NB4 (cell line): Measurements from ENCODE around the gene AUTS2.

Experiments
- MYC ChIP-seq: IDR thresholded peaks from 2 replicates; pipeline ENCODE4 v1.6.1; 2011; ENCODE audit warnings: low read depth, low read length
- POLR2A ChIP-seq: IDR thresholded peaks from 2 replicates; pipeline ENCODE4 v1.6.1; 2011; ENCODE audit warnings: mild to moderate bottlenecking; ENCODE audit not compliant: insufficient read length; ENCODE audit errors: extremely low read depth
- TF ChIP-seq, protein P1 (sequence below): IDR thresholded peaks from one replicate; pipeline ENCODE4 v1.5.1; 2012; ENCODE audit warnings: low read depth, low read length
- TF ChIP-seq, protein P2 (sequence below): IDR thresholded peaks from 2 replicates; pipeline ENCODE4 v1.6.1; 2011; ENCODE audit warnings: low read depth, low read length

DNA sequence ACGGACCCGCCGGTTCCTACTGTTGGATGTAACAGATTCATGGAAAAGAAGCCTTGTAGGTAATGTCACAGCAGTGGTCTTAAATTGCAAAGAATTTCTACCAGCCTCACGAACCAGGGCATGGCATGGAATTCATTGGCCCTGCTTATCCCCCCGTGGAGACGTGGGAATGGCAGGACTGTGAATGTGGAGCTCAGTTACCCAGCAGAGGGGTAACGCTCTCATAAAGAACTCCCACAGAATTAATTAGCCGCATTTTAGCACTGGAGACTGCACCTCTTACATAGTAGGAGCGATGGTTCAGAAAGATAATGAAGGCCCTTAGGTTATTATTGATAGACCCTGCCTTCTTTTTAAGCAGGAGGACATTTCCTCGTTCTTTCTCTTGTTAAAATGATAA is 715.4 kb downstream of the AUTS2 start:
- TF ChIP-seq, protein P1, sequence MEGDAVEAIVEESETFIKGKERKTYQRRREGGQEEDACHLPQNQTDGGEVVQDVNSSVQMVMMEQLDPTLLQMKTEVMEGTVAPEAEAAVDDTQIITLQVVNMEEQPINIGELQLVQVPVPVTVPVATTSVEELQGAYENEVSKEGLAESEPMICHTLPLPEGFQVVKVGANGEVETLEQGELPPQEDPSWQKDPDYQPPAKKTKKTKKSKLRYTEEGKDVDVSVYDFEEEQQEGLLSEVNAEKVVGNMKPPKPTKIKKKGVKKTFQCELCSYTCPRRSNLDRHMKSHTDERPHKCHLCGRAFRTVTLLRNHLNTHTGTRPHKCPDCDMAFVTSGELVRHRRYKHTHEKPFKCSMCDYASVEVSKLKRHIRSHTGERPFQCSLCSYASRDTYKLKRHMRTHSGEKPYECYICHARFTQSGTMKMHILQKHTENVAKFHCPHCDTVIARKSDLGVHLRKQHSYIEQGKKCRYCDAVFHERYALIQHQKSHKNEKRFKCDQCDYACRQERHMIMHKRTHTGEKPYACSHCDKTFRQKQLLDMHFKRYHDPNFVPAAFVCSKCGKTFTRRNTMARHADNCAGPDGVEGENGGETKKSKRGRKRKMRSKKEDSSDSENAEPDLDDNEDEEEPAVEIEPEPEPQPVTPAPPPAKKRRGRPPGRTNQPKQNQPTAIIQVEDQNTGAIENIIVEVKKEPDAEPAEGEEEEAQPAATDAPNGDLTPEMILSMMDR, result no peak
- no peak for TF ChIP-seq POLR2A
- TF ChIP-seq MYC, result no peak
- TF ChIP-seq, protein P2, sequence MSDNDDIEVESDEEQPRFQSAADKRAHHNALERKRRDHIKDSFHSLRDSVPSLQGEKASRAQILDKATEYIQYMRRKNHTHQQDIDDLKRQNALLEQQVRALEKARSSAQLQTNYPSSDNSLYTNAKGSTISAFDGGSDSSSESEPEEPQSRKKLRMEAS, result no peak
